ENCODE results near the gene STK38.

GRCh38 chr6:36508532-36508931, 38.7 kb downstream of the STK38 start:
- TF ChIP-seq, protein P1, sequence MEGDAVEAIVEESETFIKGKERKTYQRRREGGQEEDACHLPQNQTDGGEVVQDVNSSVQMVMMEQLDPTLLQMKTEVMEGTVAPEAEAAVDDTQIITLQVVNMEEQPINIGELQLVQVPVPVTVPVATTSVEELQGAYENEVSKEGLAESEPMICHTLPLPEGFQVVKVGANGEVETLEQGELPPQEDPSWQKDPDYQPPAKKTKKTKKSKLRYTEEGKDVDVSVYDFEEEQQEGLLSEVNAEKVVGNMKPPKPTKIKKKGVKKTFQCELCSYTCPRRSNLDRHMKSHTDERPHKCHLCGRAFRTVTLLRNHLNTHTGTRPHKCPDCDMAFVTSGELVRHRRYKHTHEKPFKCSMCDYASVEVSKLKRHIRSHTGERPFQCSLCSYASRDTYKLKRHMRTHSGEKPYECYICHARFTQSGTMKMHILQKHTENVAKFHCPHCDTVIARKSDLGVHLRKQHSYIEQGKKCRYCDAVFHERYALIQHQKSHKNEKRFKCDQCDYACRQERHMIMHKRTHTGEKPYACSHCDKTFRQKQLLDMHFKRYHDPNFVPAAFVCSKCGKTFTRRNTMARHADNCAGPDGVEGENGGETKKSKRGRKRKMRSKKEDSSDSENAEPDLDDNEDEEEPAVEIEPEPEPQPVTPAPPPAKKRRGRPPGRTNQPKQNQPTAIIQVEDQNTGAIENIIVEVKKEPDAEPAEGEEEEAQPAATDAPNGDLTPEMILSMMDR (IDR thresholded peaks at IDR 0.05; ENCODE audit: low read depth, low read length), result no peak
- TF ChIP-seq EZH2phosphoT487 (IDR thresholded peaks at IDR 0.05; ENCODE audit: low read depth), result no peak

Data from OCI-LY3 (cell line).